Mucosa of descending colon (tissue), 3 donors: Measurements from ENCODE around the gene PEPD. TPM values are rescaled to one million over a fixed set of nuclear protein-coding genes. Genes with fewer than 3 reads are reported as not detected.
A peak's percentile ranks its signal among the peaks of the same experiment; 100 is the strongest.

Experiments
- ATAC-seq: fragments of 200-7000 bp; cut with Tn5 transposase; one replicate; pipeline ENCODE4 v1.9.1; 2020; ENCODE audit warnings: mild to moderate bottlenecking, moderate library complexity
- DNase-seq, 3 donors: peaks; one replicate each; pipeline ENCODE4 v3.0.0-alpha.2; 2020
- H3K36me3 ChIP-seq: fragments of 200-600 bp; one replicate; pipeline ENCODE4 v1.8.0; 2021; ENCODE audit warnings: low read depth, mild to moderate bottlenecking
- H3K4me1 ChIP-seq: fragments of 200-600 bp; one replicate; pipeline ENCODE4 v1.8.0; 2021; ENCODE audit warnings: low read depth, mild to moderate bottlenecking
- H3K4me3 ChIP-seq: fragments of 200-600 bp; one replicate; pipeline ENCODE4 v1.8.0; 2021; ENCODE audit warnings: mild to moderate bottlenecking
- H3K9me3 ChIP-seq: fragments of 200-600 bp; one replicate; pipeline ENCODE4 v1.8.0; 2021; ENCODE audit warnings: mild to moderate bottlenecking
- CTCF ChIP-seq: fragments of 200-600 bp; IDR thresholded peaks from one replicate; pipeline ENCODE4 v1.8.0; 2022; ENCODE audit warnings: antibody characterized with exemption, mild to moderate bottlenecking
- intact Hi-C, 2 donors: fragments of 100-400 bp; cut with DNase I in 1 of 2; cut with micrococcal nuclease in 1 of 2; formaldehyde crosslinking; loops; one replicate each; pipeline versions ENCODE4 v1.11.0 to v1.11.1; 2022; cut with DNase I, micrococcal nuclease
- total RNA-seq, 3 donors: library from RNA; stranded (reverse); fragmentation: NEBNext Ultra II Directional in 2 of 3; extraction: Animal tissue kit (Norgen Biotek cat#: 25700) in 2 of 3; gene quantifications; one replicate each; pipeline versions ENCODE4 v1.2.1 to v1.2.4, GENCODE V29; 2021 to 2023
- donor health status: DM: no; HTN: no; CAD: no; lungs with moderate emphysema.
- donor health status: DM: no; HTN: no; CAD: no.
- donor health status: DM: no; HTN: yes; CAD: no.

Gene PEPD
- total RNA-seq, 3 donors from 2014 or later, result 40.4 to 91.5 (median 79.1) TPM

- intact Hi-C loops, result no loop called here
- no peak for DNase-seq
- H3K9me3 ChIP-seq, result no peaks in the 10 kb centered on the region
These were observed 182.3 kb downstream of the PEPD start for GRCh38 chr19:33339016-33339984.

More at GRCh38 chr19:33339016-33339984, 182.3 kb downstream of the PEPD start:
- peak; percentile 89 for ATAC-seq
- TF ChIP-seq CTCF, result no peak
- H3K4me3 ChIP-seq, result no peak overlapping the region
- H3K4me1 ChIP-seq, result no peaks in the 10 kb centered on the region
- H3K36me3 ChIP-seq, result no peaks in the 10 kb centered on the region

Other genes with a start within 250 kb of the PEPD start
- gene CEBPA, start 219.3 kb downstream of the PEPD start, total RNA-seq, result 10 to 100 TPM; 30.1 to 73.2 (median 66.1) TPM
- gene CEBPG, start 148.1 kb downstream of the PEPD start, total RNA-seq, result 10 to 100 TPM; 47.8 to 68.5 (median 58.2) TPM
- gene CHST8, start 100.2 kb upstream of the PEPD start, total RNA-seq, result under 1 TPM in 1 of 3 donors, not detected in 2; 0.31 TPM